Measurements from ENCODE around the gene ANKS1A.

The ANKS1A gene

DNA sequence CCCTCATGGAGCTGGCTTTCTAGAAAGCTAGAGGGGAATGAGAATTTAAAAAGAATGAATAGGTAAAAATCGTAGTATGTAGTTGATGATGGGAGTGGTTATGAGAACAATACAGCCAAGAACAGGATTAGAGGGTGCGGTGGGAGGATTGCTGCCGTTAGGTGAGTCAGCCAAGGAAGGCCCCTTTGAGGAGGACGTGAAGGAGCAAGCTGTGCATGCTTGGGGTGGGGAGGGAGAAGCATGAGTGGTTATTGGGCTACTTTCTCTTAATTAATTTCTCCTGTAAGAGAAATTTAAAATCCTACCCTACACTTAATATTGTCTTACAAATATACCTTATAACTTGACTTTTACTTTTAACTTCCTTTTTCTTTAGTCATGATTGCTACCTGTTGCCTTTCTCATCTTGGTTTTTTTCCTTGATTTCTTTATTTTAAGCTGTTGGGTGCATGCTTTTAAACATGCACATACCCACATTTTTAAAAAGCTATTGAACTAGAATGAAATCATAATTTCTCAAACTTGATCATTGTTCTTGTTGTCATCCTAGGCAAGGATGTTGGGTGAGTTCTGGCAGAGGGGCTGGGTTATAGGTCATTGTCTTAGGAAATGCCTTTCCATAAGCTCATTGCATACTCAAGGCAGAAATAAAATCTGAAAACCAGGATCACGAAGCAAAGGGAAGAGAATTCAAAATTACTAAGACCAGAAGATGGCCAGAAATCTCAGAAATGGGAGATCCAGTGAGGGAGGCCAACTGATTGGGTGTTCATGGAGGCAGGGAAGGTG lies 137.6 kb downstream of the ANKS1A start:
- no peak for DNase-seq
- TF ChIP-seq GATA1 (IDR thresholded peaks at IDR 0.05; ENCODE audit: low read depth, low read length) (no peak), POLR2A (IDR thresholded peaks at IDR 0.05; ENCODE audit: low read length) (no peak)

DNA sequence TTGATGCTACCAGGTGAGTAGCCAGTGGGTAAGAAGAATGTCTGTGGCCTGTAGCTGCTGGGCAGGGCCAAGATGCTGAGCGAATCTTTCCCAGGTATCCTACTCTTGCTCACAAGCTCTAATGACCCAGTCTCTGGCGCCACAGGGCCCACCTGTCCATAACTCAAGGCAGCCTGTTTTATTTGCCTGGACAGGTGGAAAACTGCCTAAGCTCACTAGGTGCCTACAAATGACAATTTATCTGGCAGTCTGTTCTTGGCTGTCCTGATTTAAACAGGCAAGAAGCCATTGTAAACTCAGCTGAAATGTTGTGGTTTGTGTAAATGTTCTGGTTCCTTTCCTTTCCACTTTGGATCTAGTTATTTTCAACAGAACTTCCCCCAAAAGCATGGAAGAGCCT lies 138.8 kb downstream of the ANKS1A start:
- no peak for DNase-seq
- no peak for TF ChIP-seq GATA1 (IDR thresholded peaks at IDR 0.05; ENCODE audit: low read depth, low read length)

DNA sequence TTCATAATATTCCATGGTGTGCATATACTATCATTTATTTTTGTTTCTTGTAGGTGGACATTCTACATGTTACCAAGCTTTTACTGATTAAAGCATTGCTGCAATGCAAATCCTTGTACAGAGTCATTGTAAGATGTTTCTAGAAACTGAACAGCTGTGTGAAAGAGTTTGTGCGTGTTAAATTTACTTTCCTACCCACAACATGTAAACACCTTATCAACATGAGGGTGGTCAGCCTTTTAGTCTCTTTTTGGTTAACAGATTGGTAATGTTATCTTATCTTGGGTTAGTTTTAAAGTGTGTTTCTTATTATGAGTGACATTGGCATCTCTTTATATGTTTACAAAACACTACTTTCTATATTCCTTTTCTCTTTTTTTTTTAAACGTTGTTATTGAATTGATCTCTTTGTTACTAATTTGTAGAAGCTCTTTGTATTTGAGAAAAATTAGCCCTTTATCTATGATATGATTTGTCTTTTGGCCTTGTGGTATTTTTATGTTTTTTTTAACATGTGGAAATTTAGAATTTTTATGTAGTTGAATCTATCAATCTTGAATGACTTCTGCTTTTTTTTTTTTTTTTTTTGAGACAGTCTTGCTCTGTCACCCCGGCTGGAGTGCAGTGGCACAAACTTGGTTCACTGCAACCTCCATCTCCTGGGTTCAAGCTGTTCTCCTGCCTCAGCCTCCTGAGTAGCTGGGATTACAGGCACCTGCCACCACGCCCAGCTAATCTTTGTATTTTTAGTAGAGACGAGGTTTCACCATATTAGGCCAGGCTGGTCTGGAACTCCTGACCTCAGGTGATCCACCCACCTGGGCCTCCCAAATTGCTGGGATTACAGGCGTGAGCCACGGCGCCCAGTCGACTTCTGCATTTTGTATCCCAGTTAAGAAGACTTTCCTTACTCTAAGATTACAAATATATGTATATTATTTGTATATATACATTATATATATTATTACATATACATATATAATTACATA lies 140.0 kb downstream of the ANKS1A start:
- TF ChIP-seq POLR2A (IDR thresholded peaks at IDR 0.05; ENCODE audit: low read length) (no peak), GATA1 (IDR thresholded peaks at IDR 0.05; ENCODE audit: low read depth, low read length) (no peak)
- no peak for DNase-seq

GRCh38 chr6:35030099-35030498 lies 141.0 kb downstream of the ANKS1A start:
- TF ChIP-seq GATA1 (IDR thresholded peaks at IDR 0.05; ENCODE audit: low read depth, low read length) (no peak), POLR2A (IDR thresholded peaks at IDR 0.05; ENCODE audit: low read length) (no peak)
- no peak for DNase-seq

GRCh38 chr6:35031611-35032529 lies 142.8 kb downstream of the ANKS1A start:
- no peak for TF ChIP-seq POLR2A (IDR thresholded peaks at IDR 0.05; ENCODE audit: low read length)
- TF ChIP-seq GATA1 (IDR thresholded peaks at IDR 0.05; ENCODE audit: low read depth, low read length), result no peak
- DNase-seq, result no peak

DNA sequence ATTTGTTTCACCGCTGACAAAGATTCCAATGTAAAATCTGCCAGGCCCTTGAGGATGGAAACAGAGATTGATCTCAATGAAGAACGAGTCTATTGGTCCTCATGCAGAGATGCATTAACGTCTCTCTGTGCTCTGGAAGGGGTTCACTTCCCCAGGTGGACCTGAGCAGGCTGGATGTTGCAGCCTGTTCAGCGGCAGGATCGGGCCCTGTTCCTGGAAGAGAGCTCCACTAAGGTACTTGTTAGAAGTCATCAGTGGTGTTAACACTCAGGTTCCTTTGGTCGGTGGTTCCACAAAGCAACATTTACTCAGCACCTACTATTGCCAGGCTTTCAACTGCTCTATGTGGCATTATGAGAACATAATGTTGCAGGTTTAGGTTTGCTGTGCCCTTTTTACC lies 144.6 kb downstream of the ANKS1A start:
- TF ChIP-seq POLR2A (IDR thresholded peaks at IDR 0.05; ENCODE audit: low read length) (no peak), GATA1 (IDR thresholded peaks at IDR 0.05; ENCODE audit: low read depth, low read length) (no peak)

GRCh38 chr6:35034411-35035191 lies 145.5 kb downstream of the ANKS1A start:
- no peak for DNase-seq
- TF ChIP-seq GATA1 (IDR thresholded peaks at IDR 0.05; ENCODE audit: low read depth, low read length) (no peak), POLR2A (IDR thresholded peaks at IDR 0.05; ENCODE audit: low read length) (no peak)

More for the DNA sequence above, 144.6 kb downstream of the ANKS1A start:
- DNase-seq, result no peak

- TF ChIP-seq GATA1 (IDR thresholded peaks at IDR 0.05; ENCODE audit: low read depth, low read length), result no peak
- TF ChIP-seq POLR2A (IDR thresholded peaks at IDR 0.05; ENCODE audit: low read length), result no peak
- DNase-seq, result no peak
Observed at GRCh38 chr6:35035481-35036030, 146.5 kb downstream of the ANKS1A start.

DNA sequence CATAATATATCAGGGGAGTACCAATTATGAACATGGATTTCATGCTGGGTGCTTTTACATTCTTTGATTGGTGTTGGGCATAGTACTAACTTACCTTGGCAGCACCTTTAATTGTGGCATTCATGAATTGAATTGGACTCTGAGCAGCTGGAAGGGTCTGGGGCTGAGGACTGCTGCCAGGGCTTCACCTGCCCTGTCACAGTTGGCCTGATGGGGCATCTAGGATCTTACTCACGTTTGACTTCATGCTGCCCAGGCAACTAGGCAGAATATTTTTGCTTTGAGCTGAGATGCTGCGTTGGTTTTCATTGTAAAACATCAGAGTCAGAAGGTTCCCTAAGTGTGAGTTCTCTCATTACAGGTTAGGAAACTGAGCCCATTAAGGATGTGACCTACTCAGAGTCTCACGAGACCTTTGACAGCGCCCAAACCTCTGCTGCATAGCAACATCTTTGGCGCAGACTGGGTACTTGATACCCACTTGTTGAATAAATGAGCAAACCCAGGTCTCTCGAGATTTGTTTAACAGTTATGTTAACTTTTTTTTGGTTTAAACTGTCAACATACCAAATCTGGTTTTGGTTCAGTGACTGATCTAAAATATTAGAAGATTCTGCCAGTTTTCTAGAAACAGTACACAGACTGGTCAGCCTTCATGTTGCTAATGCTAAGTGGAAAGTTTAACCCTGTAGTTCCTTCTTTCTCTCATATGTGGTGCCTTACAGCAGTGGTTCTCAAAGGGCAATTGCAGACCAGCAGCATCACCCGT lies 147.2 kb downstream of the ANKS1A start:
- TF ChIP-seq POLR2A (IDR thresholded peaks at IDR 0.05; ENCODE audit: low read length) (no peak), GATA1 (IDR thresholded peaks at IDR 0.05; ENCODE audit: low read depth, low read length) (no peak)
- no peak for DNase-seq

DNA sequence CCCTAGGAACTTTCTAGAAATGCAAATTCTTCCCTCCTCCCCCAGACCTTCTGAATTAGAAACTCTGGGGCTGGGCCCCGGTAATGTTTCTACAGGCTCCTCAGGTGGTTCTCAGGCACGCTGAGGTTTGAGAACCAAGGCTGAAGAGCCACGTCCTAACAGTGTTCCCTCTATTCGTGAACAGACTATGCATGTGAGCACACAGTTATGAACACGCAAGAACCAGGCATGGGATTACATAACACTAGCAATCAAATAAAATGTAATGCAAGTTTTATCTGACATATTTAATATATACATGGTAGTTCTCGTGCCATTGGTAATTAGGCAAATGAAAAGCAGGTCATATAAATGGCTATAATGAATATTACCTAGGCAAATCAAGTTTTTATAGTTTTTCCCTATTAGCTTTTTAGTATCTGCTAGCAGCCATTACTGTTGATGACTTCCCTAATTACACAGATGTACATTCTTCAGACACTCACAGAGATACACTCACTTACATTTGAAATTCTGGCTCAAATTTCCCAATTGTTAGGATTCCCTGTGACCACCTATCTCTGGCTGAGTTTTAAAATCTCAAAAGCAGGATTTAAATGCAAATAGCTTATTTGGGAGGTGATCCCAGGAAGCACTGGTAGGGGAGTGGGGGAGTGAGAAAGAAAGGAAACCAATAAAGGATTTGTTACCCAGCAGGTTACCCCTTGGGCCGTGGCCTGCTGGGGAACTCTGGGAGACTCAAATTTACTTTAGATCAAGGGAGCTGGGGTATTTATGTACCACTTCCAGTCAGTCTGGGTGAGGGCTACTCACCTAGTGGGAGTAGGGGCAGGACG lies 148.0 kb downstream of the ANKS1A start:
- no peak for DNase-seq
- TF ChIP-seq POLR2A (IDR thresholded peaks at IDR 0.05; ENCODE audit: low read length) (no peak), GATA1 (IDR thresholded peaks at IDR 0.05; ENCODE audit: low read depth, low read length) (no peak)

DNA sequence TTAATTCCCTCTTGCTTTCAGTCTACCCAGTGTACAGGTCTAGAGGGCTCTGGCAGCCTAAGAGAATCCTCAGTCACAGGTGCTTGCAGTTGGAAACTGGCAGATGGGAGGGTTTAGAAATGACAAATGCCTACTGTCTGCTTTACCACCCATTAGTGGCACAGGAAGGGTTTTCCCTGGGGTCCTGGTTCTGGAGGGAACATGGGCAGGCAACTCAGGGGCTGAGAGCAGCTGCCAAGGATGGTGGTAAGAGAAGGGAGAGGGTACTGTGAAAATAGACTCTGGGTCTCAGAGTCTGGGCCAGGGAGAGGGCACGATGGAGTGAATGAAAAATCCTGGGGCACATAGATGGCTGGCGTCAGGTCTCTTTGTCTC lies 148.6 kb downstream of the ANKS1A start:
- TF ChIP-seq POLR2A (IDR thresholded peaks at IDR 0.05; ENCODE audit: low read length) (no peak), GATA1 (IDR thresholded peaks at IDR 0.05; ENCODE audit: low read depth, low read length) (no peak)

More for the DNA sequence above, 148.6 kb downstream of the ANKS1A start:
- no peak for DNase-seq
